Prostate gland (tissue), 2 donors: Measurements from ENCODE around the gene LONRF2. TPM values are rescaled to one million over a fixed set of nuclear protein-coding genes. Genes with fewer than 3 reads are reported as not detected.

Source experiments
- DNase-seq: peaks from one replicate; pipeline ENCODE4 v3.0.0-alpha.2; 2019; ENCODE audit warnings: low spot score
- H3K27ac ChIP-seq, 2 donors: fragments of 200-600 bp; sonication (generic); 2 replicates each; pipeline ENCODE4 v1.5.1; 2017 to 2019
- H3K27me3 ChIP-seq: fragments of 200-600 bp; sonication (generic); replicated peaks from 2 replicates; pipeline ENCODE4 v1.5.1; 2019; ENCODE audit not compliant: insufficient read depth
- H3K36me3 ChIP-seq, 2 donors: fragments of 200-600 bp; sonication (generic); 1 replicate in 1 of 2; 2 replicates in 1 of 2; pipeline versions ENCODE4 v1.5.1 to v1.8.1; 2017 to 2019
- H3K4me1 ChIP-seq: fragments of 200-600 bp; sonication (generic); replicated peaks from 2 replicates; pipeline ENCODE4 v1.5.1; 2019
- H3K4me3 ChIP-seq, 2 donors: fragments of 200-600 bp; sonication (generic); 2 replicates each; pipeline ENCODE4 v1.5.1; 2017 to 2019
- H3K9me3 ChIP-seq: fragments of 200-600 bp; sonication (generic); 2 replicates; pipeline ENCODE4 v1.5.1; 2017
- CTCF ChIP-seq, 4 experiments: fragments of 200-600 bp in 2 of 4; fragments of 450-650 bp in 2 of 4; sonication (generic) in 2 of 4; IDR thresholded peaks; 1 replicate in 3 of 4; 2 replicates in 1 of 4; pipeline ENCODE4 v1.5.1; 2016 to 2019; ENCODE audit warnings: antibody characterized with exemption in 4 of 4, mild to moderate bottlenecking in 2 of 4, moderate library complexity in 2 of 4
- POLR2A ChIP-seq: fragments of 450-650 bp; IDR thresholded peaks from one replicate; pipeline ENCODE4 v1.6.1; 2016; ENCODE audit warnings: antibody characterized with exemption, mild to moderate bottlenecking
- POLR2AphosphoS5 ChIP-seq: sonication (generic); formaldehyde crosslinking; IDR thresholded peaks from one replicate; pipeline ENCODE4 v1.6.1; 2017; ENCODE audit warnings: antibody characterized with exemption
- WGBS: methylation state at CpG from one replicate; pipeline ENCODE4 v1.1.5; 2018; 5-methylcytosine and 5-hydroxymethylcytosine counted together
- intact Hi-C: fragments of 100-400 bp; cut with DNase I; formaldehyde crosslinking; loops from one replicate; pipeline ENCODE4 v1.14.2; 2022
- small RNA-seq, 2 donors: library from RNA; depleted of rRNA; stranded (forward); fragments of <200 nt; gene quantifications; one replicate each; pipeline ENCODE3, GENCODE V24; 2016
- total RNA-seq, 2 donors: library from RNA; depleted of rRNA; stranded (reverse); fragments of >200 nt; gene quantifications; one replicate each; pipeline ENCODE4 v1.1.0, GENCODE V29; 2016

Gene LONRF2
- total RNA-seq, 2 donors from 2014 or later, result 8.2 to 20.4 TPM

GRCh38 chr2:100223502-100223901 lies 98.8 kb downstream of the LONRF2 start:
- 95% methylated on average over 6 of the region's 6 CpGs for WGBS
- H3K27me3 ChIP-seq, result no peaks in the 10 kb centered on the region
- no peaks in the 10 kb centered on the region for H3K4me1 ChIP-seq
- H3K4me3 ChIP-seq, result no peak overlapping the region
- H3K36me3 ChIP-seq, result no peaks in the 10 kb centered on the region
- no peak for DNase-seq
- no peak for TF ChIP-seq CTCF (IDR thresholded peaks at IDR 0.05)
- TF ChIP-seq POLR2A, result no peak
- TF ChIP-seq POLR2AphosphoS5, result no peak
- H3K9me3 ChIP-seq, result no peaks in the 10 kb centered on the region
- H3K27ac ChIP-seq, result no peak overlapping the region
- intact Hi-C loops, result no loop called here

Small RNA genes within 50 kb of the gene (small RNA-seq; reads per million reads assigned to genes)
- gene AC012493.2, result 0 reads per million in 2 donors

Other genes with a start within 250 kb of the LONRF2 start
- 100 to 1,000 TPM in 1 of 2 donors, 10 to 100 TPM in 1; 74.4 to 113 TPM for gene AFF3, start 179.9 kb downstream of the LONRF2 start, total RNA-seq
- 10 to 100 TPM in 1 of 2 donors, 1 to 10 TPM in 1; 10.0 to 27.7 TPM for gene CHST10, start 95.2 kb upstream of the LONRF2 start, total RNA-seq
- gene NMS, start 148.0 kb upstream of the LONRF2 start, total RNA-seq, result not detected
- gene PDCL3, start 240.5 kb upstream of the LONRF2 start, total RNA-seq, result 10 to 100 TPM; 16.6 to 27.2 TPM